SU-DHL-6 (cell line): ENCODE results near the gene IL13RA2.

Experiments used
- H2AFZ ChIP-seq: fragments of 200-600 bp; sonication (generic); 2 replicates; pipeline ENCODE4 v1.6.1; 2014; ENCODE audit warnings: low read depth, mild to moderate bottlenecking, moderate library complexity, mixed read lengths, antibody characterized with exemption, low read length; ENCODE audit not compliant: severe bottlenecking
- H3F3A ChIP-seq: fragments of 200-600 bp; shearing (Covaris generic); 2 replicates; pipeline ENCODE4 v1.6.0; 2016; ENCODE audit warnings: antibody characterized with exemption, mild to moderate bottlenecking; ENCODE audit not compliant: insufficient read depth
- H3K27ac ChIP-seq: fragments of 200-600 bp; sonication (generic); 2 replicates; pipeline ENCODE4 v1.5.1; 2016; ENCODE audit warnings: low read depth, mild to moderate bottlenecking, low read length, moderate library complexity, mixed read lengths
- H3K27me3 ChIP-seq: fragments of 200-600 bp; sonication (generic), shearing (Covaris generic); 2 replicates; pipeline ENCODE4 v1.6.0; 2014; ENCODE audit warnings: mild to moderate bottlenecking, low read length
- H3K36me3 ChIP-seq: fragments of 200-600 bp; sonication (generic); 2 replicates; pipeline ENCODE4 v1.6.1; 2014; ENCODE audit warnings: mild to moderate bottlenecking, low read length, mixed read lengths
- H3K4me2 ChIP-seq: fragments of 300-600, 200-600 bp; shearing (Covaris generic), sonication (generic); 2 replicates; pipeline ENCODE4 v1.6.0; 2014; ENCODE audit warnings: low read length, low read depth, mild to moderate bottlenecking; ENCODE audit not compliant: poor library complexity, severe bottlenecking
- H3K4me3 ChIP-seq: fragments of 200-600 bp; sonication (generic); 2 replicates; pipeline ENCODE4 v1.5.1; 2014; ENCODE audit warnings: antibody characterized with exemption, low read length, mild to moderate bottlenecking, mixed read lengths; ENCODE audit not compliant: insufficient read depth, poor library complexity, severe bottlenecking
- H3K79me2 ChIP-seq: fragments of 200-600 bp; sonication (generic); 2 replicates; pipeline ENCODE4 v1.6.1; 2014; ENCODE audit warnings: mild to moderate bottlenecking, low read length, moderate library complexity; ENCODE audit not compliant: insufficient read depth
- H3K9ac ChIP-seq: fragments of 200-600 bp; sonication (generic); 2 replicates; pipeline ENCODE4 v1.7.0; 2014; ENCODE audit warnings: mild to moderate bottlenecking, low read length
- H3K9me2 ChIP-seq: fragments of 200-600 bp; sonication (generic); replicated peaks from 2 replicates; pipeline ENCODE4 v1.6.1; 2014; ENCODE audit warnings: low read length; ENCODE audit not compliant: insufficient read depth
- H3K9me3 ChIP-seq: fragments of 200-600 bp; sonication (generic); 2 replicates; pipeline ENCODE4 v1.6.1; 2014; ENCODE audit warnings: low read length, mixed read lengths; ENCODE audit not compliant: insufficient read depth
- H4K20me1 ChIP-seq: fragments of 200-600 bp; sonication (generic); 2 replicates; pipeline ENCODE4 v1.6.1; 2014; ENCODE audit warnings: low read depth, mild to moderate bottlenecking, antibody characterized with exemption, low read length, moderate library complexity, mixed read lengths
- CTCF ChIP-seq: fragments of 200-600 bp; sonication (generic); IDR thresholded peaks from one replicate; pipeline ENCODE4 v1.5.1; 2017; ENCODE audit warnings: antibody characterized with exemption, mild to moderate bottlenecking, low read length, moderate library complexity; ENCODE audit not compliant: insufficient read depth, poor library complexity, severe bottlenecking
- EZH2phosphoT487 ChIP-seq: fragments of 200-600 bp; sonication (generic), shearing (Covaris generic); conservative IDR thresholded peaks from 2 replicates; pipeline ENCODE4 v1.6.1; 2018; ENCODE audit warnings: mild to moderate bottlenecking, antibody characterized with exemption, low read length, moderate library complexity, mixed read lengths

Gene IL13RA2

GRCh38 chrX:115047181-115047580 lies 29.8 kb upstream of the IL13RA2 start:
- no peaks in the 10 kb centered on the region for H3K79me2 ChIP-seq
- H4K20me1 ChIP-seq, result no peaks in the 10 kb centered on the region
- H3K27ac ChIP-seq, result no peak overlapping the region
- no peaks in the 10 kb centered on the region for H3K36me3 ChIP-seq
- no peak overlapping the region for H3K9ac ChIP-seq
- no peaks in the 10 kb centered on the region for H3F3A ChIP-seq
- no peaks in the 10 kb centered on the region for H3K9me2 ChIP-seq
- H3K4me3 ChIP-seq, result no peak overlapping the region
- no peaks in the 10 kb centered on the region for H3K27me3 ChIP-seq
- no peak overlapping the region for H3K4me2 ChIP-seq
- H3K9me3 ChIP-seq, result no peaks in the 10 kb centered on the region
- no peak for TF ChIP-seq EZH2phosphoT487
- no peak for TF ChIP-seq CTCF
- H2AFZ ChIP-seq, result no peak overlapping the region

- H3K4me2 ChIP-seq, result no peak overlapping the region
- no peak overlapping the region for H3K9ac ChIP-seq
- H3K4me3 ChIP-seq, result no peak overlapping the region
- TF ChIP-seq EZH2phosphoT487 (no peak), CTCF (no peak)
- no peaks in the 10 kb centered on the region for H4K20me1 ChIP-seq
- no peaks in the 10 kb centered on the region for H3K79me2 ChIP-seq
- H2AFZ ChIP-seq, result no peak overlapping the region
- no peak overlapping the region for H3K27ac ChIP-seq
- no peaks in the 10 kb centered on the region for H3F3A ChIP-seq
- no peaks in the 10 kb centered on the region for H3K36me3 ChIP-seq
- H3K9me3 ChIP-seq, result no peaks in the 10 kb centered on the region
- no peaks in the 10 kb centered on the region for H3K9me2 ChIP-seq
- no peaks in the 10 kb centered on the region for H3K27me3 ChIP-seq
Observed at GRCh38 chrX:115040417-115040816, 23.0 kb upstream of the IL13RA2 start.

DNA sequence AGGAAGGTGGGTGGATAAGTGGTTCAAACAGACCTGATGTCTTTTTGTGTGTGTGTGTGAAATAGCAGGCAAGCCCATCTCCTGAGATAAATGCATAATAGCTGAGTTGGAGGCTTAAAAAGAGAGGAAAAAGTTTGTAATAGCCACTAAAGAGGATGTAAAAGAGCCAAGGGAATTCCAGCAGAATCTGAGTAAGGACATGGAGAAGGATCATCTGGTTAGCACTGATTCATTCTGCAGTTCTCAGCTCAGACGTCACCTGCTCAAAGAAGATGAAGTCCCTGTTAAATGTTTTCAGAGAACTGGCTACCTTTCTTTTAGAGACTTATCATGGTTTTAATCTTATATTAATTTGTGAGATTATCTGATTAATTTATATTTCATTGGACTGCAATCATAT lies 21.0 kb upstream of the IL13RA2 start:
- Histone ChIP-seq H2AFZ (no peak overlapping the region), H3K9me3 (no peaks in the 10 kb centered on the region), H3K36me3 (no peaks in the 10 kb centered on the region), H3K9me2 (no peaks in the 10 kb centered on the region), H4K20me1 (no peaks in the 10 kb centered on the region), H3K27ac (no peak overlapping the region), H3K9ac (no peak overlapping the region), H3K79me2 (no peaks in the 10 kb centered on the region), H3K4me3 (no peak overlapping the region), H3K4me2 (no peak overlapping the region), H3K27me3 (no peaks in the 10 kb centered on the region), H3F3A (no peaks in the 10 kb centered on the region)
- no peak for TF ChIP-seq CTCF
- no peak for TF ChIP-seq EZH2phosphoT487

GRCh38 chrX:115036029-115036428 lies 18.6 kb upstream of the IL13RA2 start:
- no peak overlapping the region for H3K9ac ChIP-seq
- H4K20me1 ChIP-seq, result no peaks in the 10 kb centered on the region
- no peaks in the 10 kb centered on the region for H3K27me3 ChIP-seq
- H3K79me2 ChIP-seq, result no peaks in the 10 kb centered on the region
- H3K9me3 ChIP-seq, result no peaks in the 10 kb centered on the region
- no peak overlapping the region for H2AFZ ChIP-seq
- no peak overlapping the region for H3K4me3 ChIP-seq
- no peak overlapping the region for H3K4me2 ChIP-seq
- no peak overlapping the region for H3K27ac ChIP-seq
- H3K9me2 ChIP-seq, result no peaks in the 10 kb centered on the region
- TF ChIP-seq CTCF, result no peak
- no peaks in the 10 kb centered on the region for H3F3A ChIP-seq
- H3K36me3 ChIP-seq, result no peaks in the 10 kb centered on the region
